Activated naive CD4-positive, alpha-beta T cell treated with anti-CD3 and anti-CD28 coated beads, Interleukin-2, amount 10 ng/mL, durations not matched to agents 7 days and 5 days (primary cell): ENCODE measurements around the gene SSR3.

Experiments
- CTCF ChIA-PET: fragments of 350-600 bp; sonication (Branson Sonifier 250); formaldehyde crosslinking; loops from one replicate; lab custom pipeline; 2021; ENCODE audit warnings: antibody characterized with exemption; lab: Charles Lee
- DNase-seq: peaks from one replicate; pipeline ENCODE4 v3.0.0-alpha.2; 2020
- H3K27ac Mint-ChIP-seq: one replicate; pipeline ENCODE4 v1.8.0; 2021; ENCODE audit warnings: mild to moderate bottlenecking, moderate library complexity, mixed read lengths
- H3K27me3 Mint-ChIP-seq: one replicate; pipeline ENCODE4 v1.8.0; 2021; ENCODE audit warnings: mild to moderate bottlenecking, mixed read lengths
- H3K36me3 Mint-ChIP-seq: one replicate; pipeline ENCODE4 v1.8.0; 2021; ENCODE audit warnings: mixed read lengths
- H3K4me1 Mint-ChIP-seq: one replicate; pipeline ENCODE4 v1.8.0; 2021; ENCODE audit warnings: mixed read lengths
- H3K4me3 Mint-ChIP-seq: one replicate; pipeline ENCODE4 v1.8.0; 2021; ENCODE audit warnings: mild to moderate bottlenecking, moderate library complexity, mixed read lengths
- H3K9me3 Mint-ChIP-seq: one replicate; pipeline ENCODE4 v1.8.0; 2021; ENCODE audit warnings: mixed read lengths

Gene SSR3

DNA sequence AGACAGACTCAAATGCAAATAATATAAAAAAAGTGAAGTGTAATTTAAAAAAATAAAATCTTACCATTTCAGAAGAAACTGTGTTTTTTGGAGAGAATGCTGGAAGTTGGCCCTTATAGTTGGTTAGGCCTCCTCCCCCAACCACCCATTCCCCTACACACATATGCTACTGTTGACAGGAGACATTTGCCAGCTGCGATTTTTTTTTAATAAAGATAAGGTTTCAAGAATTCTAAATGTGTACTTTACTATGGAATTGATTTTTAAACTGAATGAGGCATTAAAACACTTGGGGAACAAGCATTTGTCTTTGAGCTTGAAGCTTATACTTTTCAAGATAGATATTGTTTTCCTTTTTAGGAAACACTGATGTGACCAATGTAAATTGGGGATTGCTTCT lies 4.4 kb upstream of the SSR3 start:
- Mint-ChIP-seq H3K36me3 (peaks cover 2% of the 10 kb centered on the region), H3K4me1 (peaks cover 28% of the 10 kb centered on the region), H3K4me3 (no peak overlapping the region), H3K27me3 (peaks cover 30% of the 10 kb centered on the region), H3K27ac (no peak overlapping the region), H3K9me3 (no peaks in the 10 kb centered on the region)
- CTCF ChIA-PET = no interaction called here
- no peak for DNase-seq

DNA sequence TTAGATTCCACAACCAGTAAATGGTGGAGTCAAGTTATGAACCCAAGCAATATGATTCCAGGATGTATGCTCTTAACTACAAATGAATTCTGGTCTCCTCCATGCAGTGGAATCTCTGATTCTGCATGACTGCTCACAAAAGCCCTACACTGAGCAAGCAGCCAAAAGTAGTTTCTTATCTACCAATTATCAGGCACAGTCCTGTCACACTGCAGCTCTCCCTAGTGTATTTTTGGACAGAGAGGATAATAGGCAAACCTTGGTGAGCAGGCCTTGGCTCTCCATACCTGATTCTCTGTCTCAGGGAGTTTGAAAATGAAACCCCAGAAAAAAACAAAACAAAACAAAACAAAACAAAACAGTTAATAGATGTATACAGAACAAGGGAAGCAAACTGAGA lies 3.5 kb upstream of the SSR3 start:
- H3K27me3 Mint-ChIP-seq = peaks cover 26% of the 10 kb centered on the region
- H3K9me3 Mint-ChIP-seq = no peaks in the 10 kb centered on the region
- peaks cover 35% of the 10 kb centered on the region for H3K4me1 Mint-ChIP-seq
- CTCF ChIA-PET = interaction anchor here (1.1 kb wide), 1 partner anchor 84 kb away, joined by 3 read pairs; no protein-coding TSS in a partner anchor
- no peak overlapping the region for H3K4me3 Mint-ChIP-seq
- H3K27ac Mint-ChIP-seq = no peak overlapping the region
- peaks cover 5% of the 10 kb centered on the region for H3K36me3 Mint-ChIP-seq
- no peak for DNase-seq

DNA sequence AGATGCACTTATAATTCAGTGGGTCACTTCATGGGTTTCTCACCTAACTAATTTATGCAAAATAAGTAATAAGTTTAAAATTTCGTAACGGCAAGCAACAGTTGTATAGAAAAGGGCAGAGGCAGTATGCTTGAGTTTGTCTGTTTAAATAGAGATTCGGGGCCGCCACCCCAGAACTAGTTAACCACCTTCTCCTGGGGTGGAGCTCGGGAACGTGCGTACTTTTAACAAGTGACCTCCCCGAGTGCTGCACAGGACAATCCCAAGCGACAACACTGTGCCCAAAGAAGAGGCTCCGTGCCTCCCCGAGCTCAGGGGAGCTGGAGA lies 439 bp downstream of the SSR3 start:
- H3K9me3 Mint-ChIP-seq = no peaks in the 10 kb centered on the region
- peaks cover 49% of the 10 kb centered on the region for H3K4me1 Mint-ChIP-seq
- peak overlapping the region; percentile 84 for H3K27ac Mint-ChIP-seq
- CTCF ChIA-PET = interaction anchor here (0.6 to 3.0 kb wide), 10 partner anchors 11 to 648 kb away, joined by 3 to 34 read pairs (median 5); partner anchors contain the start of gene TIPARP
- DNase-seq = no peak
- peaks cover 34% of the 10 kb centered on the region for H3K36me3 Mint-ChIP-seq
- H3K4me3 Mint-ChIP-seq = peak overlapping the region; percentile 93
- peaks cover 6% of the 10 kb centered on the region for H3K27me3 Mint-ChIP-seq

- peaks cover 6% of the 10 kb centered on the region for H3K27me3 Mint-ChIP-seq
- H3K4me3 Mint-ChIP-seq = peak overlapping the region; percentile 93
- H3K9me3 Mint-ChIP-seq = no peaks in the 10 kb centered on the region
- peaks cover 39% of the 10 kb centered on the region for H3K36me3 Mint-ChIP-seq
- peaks cover 51% of the 10 kb centered on the region for H3K4me1 Mint-ChIP-seq
- H3K27ac Mint-ChIP-seq = peak overlapping the region; percentile 84
- CTCF ChIA-PET = interaction anchor here (0.7 to 3.0 kb wide), 8 partner anchors 10 to 583 kb away, joined by 3 to 34 read pairs (median 6); partner anchors contain the start of gene TIPARP
- DNase-seq = no peak
Measured at GRCh38 chr3:156553705-156554356, 1.1 kb downstream of the SSR3 start.

GRCh38 chr3:156552973-156553372 lies 1.9 kb downstream of the SSR3 start:
- H3K36me3 Mint-ChIP-seq = peaks cover 45% of the 10 kb centered on the region
- peak overlapping the region; percentile 93 for H3K4me3 Mint-ChIP-seq
- H3K4me1 Mint-ChIP-seq = peaks cover 54% of the 10 kb centered on the region
- H3K9me3 Mint-ChIP-seq = no peaks in the 10 kb centered on the region
- peaks cover 6% of the 10 kb centered on the region for H3K27me3 Mint-ChIP-seq
- no peak overlapping the region for H3K27ac Mint-ChIP-seq
- no peak for DNase-seq
- CTCF ChIA-PET = interaction anchor here (1.5 kb wide), 1 partner anchor 9 kb away, joined by 6 read pairs; no protein-coding TSS in a partner anchor

GRCh38 chr3:156551746-156552145 lies 3.2 kb downstream of the SSR3 start:
- Mint-ChIP-seq H3K9me3 (no peaks in the 10 kb centered on the region), H3K4me1 (peaks cover 63% of the 10 kb centered on the region), H3K27ac (no peak overlapping the region), H3K36me3 (peaks cover 56% of the 10 kb centered on the region), H3K27me3 (peaks cover 5% of the 10 kb centered on the region), H3K4me3 (no peak overlapping the region)
- CTCF ChIA-PET = interaction anchor here (0.7 kb wide), 1 partner anchor 9 kb away, joined by 5 read pairs; no protein-coding TSS in a partner anchor
- no peak for DNase-seq

DNA sequence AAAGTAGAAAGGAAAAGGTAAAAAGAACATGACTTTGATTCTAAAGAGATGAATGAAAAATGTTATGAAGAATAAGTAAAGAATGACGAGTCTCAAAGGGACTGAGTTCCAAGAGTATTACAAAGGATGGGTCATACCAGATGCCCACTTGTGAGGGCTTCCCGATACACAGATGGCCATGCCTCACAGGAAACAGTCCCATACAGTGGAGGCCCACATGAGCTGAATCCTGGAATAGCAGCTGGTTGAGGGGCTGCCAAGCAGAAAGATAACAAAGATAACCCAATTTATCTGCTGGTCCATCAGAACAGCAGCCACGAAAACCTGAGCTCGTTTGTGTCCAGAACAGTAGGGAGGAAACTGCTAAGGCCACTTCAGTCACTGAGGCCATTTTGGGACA lies 3.7 kb downstream of the SSR3 start:
- Mint-ChIP-seq H3K9me3 (no peaks in the 10 kb centered on the region), H3K4me1 (peaks cover 66% of the 10 kb centered on the region), H3K27ac (no peak overlapping the region), H3K36me3 (peaks cover 61% of the 10 kb centered on the region), H3K4me3 (no peak overlapping the region), H3K27me3 (peaks cover 3% of the 10 kb centered on the region)
- CTCF ChIA-PET = no interaction called here
- no peak for DNase-seq

DNA sequence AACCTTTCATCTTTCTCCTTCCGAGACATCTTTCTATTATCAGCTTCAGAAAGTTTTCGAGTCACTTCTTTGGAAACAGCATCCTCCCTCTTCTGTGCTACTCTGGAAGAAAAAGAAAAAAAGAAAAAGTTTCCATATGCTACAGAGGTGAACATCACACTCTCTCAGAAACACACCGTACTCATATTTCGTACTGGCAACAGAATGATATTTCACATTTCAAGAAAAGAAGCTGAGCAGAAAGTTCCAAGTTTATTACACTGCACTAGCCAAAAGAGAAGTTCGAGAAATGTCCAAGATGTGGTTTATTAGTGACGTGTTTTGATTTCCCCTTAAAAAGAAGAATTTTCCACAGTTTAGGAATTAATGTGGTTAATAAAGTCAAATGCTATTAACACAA lies 6.0 kb downstream of the SSR3 start:
- Mint-ChIP-seq H3K27me3 (no peaks in the 10 kb centered on the region), H3K9me3 (no peaks in the 10 kb centered on the region), H3K36me3 (peaks cover 68% of the 10 kb centered on the region), H3K27ac (no peak overlapping the region), H3K4me3 (no peak overlapping the region), H3K4me1 (peaks cover 67% of the 10 kb centered on the region)
- CTCF ChIA-PET = interaction anchor here (1.2 to 1.4 kb wide), 4 partner anchors 10 to 588 kb away, joined by 3 to 5 read pairs (median 4); no protein-coding TSS in a partner anchor
- no peak for DNase-seq

GRCh38 chr3:156548041-156548687 lies 6.8 kb downstream of the SSR3 start:
- no peak for DNase-seq
- CTCF ChIA-PET = interaction anchor here (1.3 kb wide), 2 partner anchors 9 to 13 kb away, joined by 3 to 4 read pairs; no protein-coding TSS in a partner anchor
- Mint-ChIP-seq H3K4me1 (peaks cover 59% of the 10 kb centered on the region), H3K9me3 (no peaks in the 10 kb centered on the region), H3K4me3 (no peak overlapping the region), H3K36me3 (peaks cover 70% of the 10 kb centered on the region), H3K27ac (no peak overlapping the region), H3K27me3 (no peaks in the 10 kb centered on the region)

GRCh38 chr3:156547637-156548036 lies 7.3 kb downstream of the SSR3 start:
- Mint-ChIP-seq H3K9me3 (no peaks in the 10 kb centered on the region), H3K4me3 (no peak overlapping the region), H3K27me3 (no peaks in the 10 kb centered on the region), H3K36me3 (peaks cover 74% of the 10 kb centered on the region), H3K4me1 (peaks cover 55% of the 10 kb centered on the region), H3K27ac (no peak overlapping the region)
- CTCF ChIA-PET = interaction anchor here (1.3 kb wide), 1 partner anchor 8 kb away, joined by 4 read pairs; no protein-coding TSS in a partner anchor
- no peak for DNase-seq

GRCh38 chr3:156543043-156543555 lies 11.8 kb downstream of the SSR3 start:
- H3K9me3 Mint-ChIP-seq = no peaks in the 10 kb centered on the region
- H3K4me3 Mint-ChIP-seq = no peak overlapping the region
- H3K27ac Mint-ChIP-seq = no peak overlapping the region
- H3K36me3 Mint-ChIP-seq = peaks cover 54% of the 10 kb centered on the region
- peaks cover 27% of the 10 kb centered on the region for H3K4me1 Mint-ChIP-seq
- CTCF ChIA-PET = interaction anchor here (0.5 to 3.1 kb wide), 16 partner anchors 8 to 594 kb away, joined by 3 to 10 read pairs (median 4); no protein-coding TSS in a partner anchor
- no peak for DNase-seq
- no peaks in the 10 kb centered on the region for H3K27me3 Mint-ChIP-seq

DNA sequence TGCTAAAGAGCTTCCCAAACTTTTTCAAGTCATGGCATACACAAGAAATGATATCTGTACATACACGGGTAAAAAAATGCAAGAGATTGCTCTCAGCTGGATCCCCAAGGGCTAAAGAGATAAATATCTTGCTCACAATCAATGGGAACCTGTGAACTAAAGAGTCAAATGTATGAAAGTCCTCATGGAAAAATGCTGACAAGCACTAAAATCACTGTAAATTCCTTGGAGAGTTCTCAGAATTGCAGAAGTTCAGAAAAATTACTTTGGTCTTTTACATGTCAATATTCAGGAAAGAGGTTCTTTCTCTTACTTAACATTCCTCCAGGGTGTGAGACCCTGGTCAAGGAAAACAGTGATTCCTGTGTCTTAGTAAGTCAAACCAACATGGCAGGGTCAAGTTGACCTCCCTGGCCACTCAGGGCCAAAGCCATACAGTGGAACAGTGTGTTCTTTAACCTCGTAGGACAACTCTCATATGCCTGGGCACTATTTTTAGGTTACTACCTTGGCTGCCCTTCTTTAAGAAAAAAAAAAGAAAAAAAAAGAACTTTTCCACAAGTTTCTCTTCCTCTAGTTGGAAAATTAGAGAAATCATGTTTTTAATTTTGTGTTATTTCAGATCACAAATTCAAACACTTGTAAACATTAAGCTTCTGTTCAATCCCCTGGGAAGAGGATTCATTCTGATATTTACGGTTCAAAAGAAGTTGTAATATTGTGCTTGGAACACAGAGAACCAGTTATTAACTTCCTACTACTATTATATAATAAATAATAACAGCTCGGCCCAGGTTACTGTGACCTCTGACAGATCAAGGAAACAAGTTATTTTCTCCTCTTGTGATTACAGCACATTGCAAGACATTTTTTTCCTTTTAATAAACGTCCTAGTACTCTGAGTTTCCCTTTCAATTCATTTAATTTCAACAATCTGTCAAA lies 12.5 kb downstream of the SSR3 start:
- Mint-ChIP-seq H3K27me3 (no peaks in the 10 kb centered on the region), H3K4me3 (no peak overlapping the region), H3K4me1 (peaks cover 23% of the 10 kb centered on the region), H3K9me3 (no peaks in the 10 kb centered on the region), H3K27ac (no peak overlapping the region), H3K36me3 (peaks cover 49% of the 10 kb centered on the region)
- no peak for DNase-seq
- CTCF ChIA-PET = interaction anchor here (0.5 to 3.1 kb wide), 9 partner anchors 9 to 595 kb away, joined by 3 to 10 read pairs (median 4); partner anchors contain the start of gene SSR3

- DNase-seq = no peak
- Mint-ChIP-seq H3K36me3 (peaks cover 34% of the 10 kb centered on the region), H3K27me3 (no peaks in the 10 kb centered on the region), H3K4me1 (peaks cover 4% of the 10 kb centered on the region), H3K9me3 (no peaks in the 10 kb centered on the region), H3K27ac (no peak overlapping the region), H3K4me3 (no peak overlapping the region)
- CTCF ChIA-PET = interaction anchor here (1.2 to 1.4 kb wide), 2 partner anchors 9 to 598 kb away, joined by 4 read pairs; no protein-coding TSS in a partner anchor
Measured at GRCh38 chr3:156539802-156540201, 15.1 kb downstream of the SSR3 start.
